Heart left ventricle (tissue), 16 donors: ENCODE results near the gene PTX4. TPM values are rescaled to one million over a fixed set of nuclear protein-coding genes. Genes with fewer than 3 reads are reported as not detected.

Experiments used
- ATAC-seq, 4 donors: fragments of 200-7000 bp; cut with Tn5 transposase; one replicate each; pipeline ENCODE4 v1.9.1; 2020 to 2022; ENCODE audit warnings: moderate library complexity in 4 of 4, mild to moderate bottlenecking in 3 of 4, moderate number of reproducible peaks in 1 of 4
- DNase-seq, 5 donors: peaks; one replicate each; pipeline ENCODE4 v3.0.0-alpha.2; 2020
- H3K27ac ChIP-seq, 12 donors: fragments of 200-600 bp; sonication (generic) in 4 of 12; one replicate each; pipeline versions ENCODE4 v1.5.0 to v1.8.0; 2016 to 2022; ENCODE audit warnings: mild to moderate bottlenecking in 2 of 12
- H3K27me3 ChIP-seq, 9 donors: fragments of 200-600 bp; sonication (generic) in 2 of 9; one replicate each; pipeline versions ENCODE4 v1.5.1 to v1.8.0; 2016 to 2022; ENCODE audit warnings: mild to moderate bottlenecking in 3 of 9
- H3K36me3 ChIP-seq, 9 donors: fragments of 200-600 bp; sonication (generic) in 2 of 9; one replicate each; pipeline versions ENCODE4 v1.5.0 to v1.8.0; 2018 to 2022; ENCODE audit warnings: mild to moderate bottlenecking in 2 of 9
- H3K4me1 ChIP-seq, 12 donors: fragments of 200-600 bp; sonication (generic) in 4 of 12; one replicate each; pipeline versions ENCODE4 v1.5.0 to v1.8.0; 2016 to 2022; ENCODE audit warnings: mild to moderate bottlenecking in 3 of 12
- H3K4me3 ChIP-seq, 12 donors: fragments of 200-600 bp; sonication (generic) in 4 of 12; one replicate each; pipeline versions ENCODE4 v1.5.0 to v1.8.0; 2017 to 2022; ENCODE audit warnings: mild to moderate bottlenecking in 9 of 12, moderate library complexity in 4 of 12
- H3K9me3 ChIP-seq, 12 donors: fragments of 200-600 bp; sonication (generic) in 4 of 12; one replicate each; pipeline versions ENCODE4 v1.5.0 to v1.8.0; 2016 to 2022; ENCODE audit warnings: mild to moderate bottlenecking in 1 of 12
- CTCF ChIP-seq, 12 donors: fragments of 200-600 bp; sonication (generic) in 4 of 12; IDR thresholded peaks; one replicate each; pipeline versions ENCODE4 v1.5.0 to v1.8.0; 2018 to 2022; ENCODE audit warnings: antibody characterized with exemption in 12 of 12, mild to moderate bottlenecking in 5 of 12
- POLR2A ChIP-seq, 2 donors: fragments of 450-650 bp; IDR thresholded peaks; one replicate each; pipeline ENCODE4 v1.6.1; 2017; ENCODE audit warnings: antibody characterized with exemption in 2 of 2, mild to moderate bottlenecking in 2 of 2, moderate library complexity in 2 of 2
- WGBS, 4 donors: extraction: QIAGEN DNeasy Blood & Tissue Kit in 2 of 4; methylation state at CpG; one replicate each; pipeline versions ENCODE4 v1.1.5 to v1.1.7; 2013 to 2018; 5-methylcytosine and 5-hydroxymethylcytosine counted together
- intact Hi-C, 10 donors: fragments of 100-400 bp; cut with DNase I; formaldehyde crosslinking; loops; one replicate each; pipeline versions ENCODE4 v1.11.1 to v1.14.2; 2022
- polyA plus RNA-seq, 2 donors: library from polyadenylated mRNA; stranded (reverse); fragments of 200-250 nt; gene quantifications; one replicate each; pipeline ENCODE4 v1.2.3, GENCODE V29; 2013
- total RNA-seq, 9 donors: library from RNA; depleted of rRNA in 2 of 9; stranded (reverse); fragments of >200 nt in 2 of 9; fragmentation: NEBNext Ultra II Directional in 3 of 9; extraction: Animal tissue kit (Norgen Biotek cat#: 25700) in 3 of 9; gene quantifications; one replicate each; pipeline versions ENCODE4 v1.1.0 to v1.2.4, GENCODE V29; 2016 to 2023
- donor health status: ischemic (EF 13 %, LVEDD 7.1; RV severe dilation, severe dysfunction).
- donor health status: healthy with polysubstance abuse.
- donor health status: DM: no; HTN: yes; CAD: no.
- donor health status: DM: no; HTN: no; CAD: no.
- donor health status: ischemic (EF 25% LVEDD 6.9; RV normal size, moderate dysfunction).
- donor health status: ischemic (EF 25% LVEDD 5.7; RV mildly dilated, moderate dysfunction).
- donor health status: healthy.
- donor health status: DM: yes; HTN: yes; CAD: no.
- donor health status: ischemic (EF 35%, LVEDD 5.7; RV mildly dilated, moderate dysfunction).
- donor health status: nonischemic (EF 11% LVEDD 7.7; RV severe dilation, severe dysfunction).
- donor health status: DM: yes; HTN: yes; CAD: no.
- donor health status: PGD.
- donor health status: ischemic (EF 29% LVEDD 5.4; RV normal size, mild dysfunction).
- donor health status: nonischemic (EF 23%, LVEDD 6.1; RV moderate dilation, normal function).

Gene PTX4
- total and polyA plus RNA-seq, 11 donors = 0.04 to 0.23 (median 0.20) TPM; not detected in 8

- H3K4me1 ChIP-seq = no peaks in the 10 kb centered on the region
- peaks cover 0 to 100% (median 87%) of the 10 kb centered on the region in 9 donors for H3K36me3 ChIP-seq
- no peaks in the 10 kb centered on the region for H3K9me3 ChIP-seq
- TF ChIP-seq CTCF (IDR thresholded peaks at IDR 0.05) = no peak
- no peak for TF ChIP-seq POLR2A (IDR thresholded peaks at IDR 0.05)
- ATAC-seq (no peak), DNase-seq (no peak)
- 93 to 95% (median 95%) methylated on average over 17 to 34 of the region's 34 CpGs for WGBS, 4 donors
- H3K4me3 ChIP-seq = no peak overlapping the region
- no peaks in the 10 kb centered on the region for H3K27me3 ChIP-seq
- intact Hi-C loops = no loop called here
- H3K27ac ChIP-seq = no peak overlapping the region
These were observed 36.9 kb downstream of the PTX4 start for GRCh38 chr16:1451702-1452392.

- Histone ChIP-seq H3K27ac (no peak overlapping the region), H3K27me3 (no peaks in the 10 kb centered on the region), H3K4me1 (no peaks in the 10 kb centered on the region), H3K36me3 (peaks cover 0 to 100% (median 80%) of the 10 kb centered on the region in 9 donors), H3K9me3 (no peaks in the 10 kb centered on the region), H3K4me3 (no peak overlapping the region)
- DNase-seq (no peak), ATAC-seq (no peak)
- TF ChIP-seq POLR2A (IDR thresholded peaks at IDR 0.05) (no peak), CTCF (IDR thresholded peaks at IDR 0.05) (no peak)
- WGBS, 4 donors = 92 to 97% (median 95%) methylated on average over 4 to 21 of the region's 21 CpGs
- intact Hi-C loops = no loop called here
These were observed 37.9 kb downstream of the PTX4 start for GRCh38 chr16:1450841-1451240.

GRCh38 chr16:1450218-1450617 lies 38.5 kb downstream of the PTX4 start:
- H3K27me3 ChIP-seq = no peaks in the 10 kb centered on the region

More at GRCh38 chr16:1450218-1450617, 38.5 kb downstream of the PTX4 start:
- ATAC-seq = no peak
- Histone ChIP-seq H3K4me1 (no peaks in the 10 kb centered on the region), H3K36me3 (peaks cover 0 to 100% (median 80%) of the 10 kb centered on the region in 9 donors), H3K4me3 (no peak overlapping the region), H3K9me3 (no peaks in the 10 kb centered on the region), H3K27ac (no peak overlapping the region)
- intact Hi-C loops = no loop called here
- 89 to 93% (median 91%) methylated on average over 25 to 29 of the region's 29 CpGs for WGBS, 4 donors
- TF ChIP-seq POLR2A (IDR thresholded peaks at IDR 0.05) (no peak), CTCF (IDR thresholded peaks at IDR 0.05) (no peak)
- DNase-seq = no peak
